HFFc6 (cell line): ENCODE measurements around the gene AHCY. TPM values are rescaled to one million over a fixed set of nuclear protein-coding genes. Genes with fewer than 3 reads are reported as not detected.

Experiments
- DNase-seq: peaks from one replicate; pipeline ENCODE4 v3.0.0-alpha.2; 2018
- H3K27ac Mint-ChIP-seq: 2 replicates; pipeline ENCODE4 v1.8.0; 2020; ENCODE audit warnings: mild to moderate bottlenecking, mixed read lengths
- H3K27me3 Mint-ChIP-seq: 2 replicates; pipeline ENCODE4 v1.8.0; 2021; ENCODE audit warnings: mild to moderate bottlenecking, moderate library complexity, mixed read lengths; ENCODE audit not compliant: insufficient read depth
- H3K36me3 Mint-ChIP-seq: 2 replicates; pipeline ENCODE4 v1.8.0; 2021; ENCODE audit warnings: low read depth, mixed read lengths
- H3K4me1 Mint-ChIP-seq: 2 replicates; pipeline ENCODE4 v1.8.0; 2020; ENCODE audit warnings: low read depth, mixed read lengths
- H3K4me3 Mint-ChIP-seq: 2 replicates; pipeline ENCODE4 v1.8.0; 2020; ENCODE audit warnings: mild to moderate bottlenecking, moderate library complexity, mixed read lengths
- H3K9me3 Mint-ChIP-seq: 2 replicates; pipeline ENCODE4 v1.8.0; 2020; ENCODE audit warnings: mild to moderate bottlenecking, mixed read lengths
- total RNA-seq, 6 experiments: library from RNA; stranded (reverse); fragmentation: NEBNext Ultra II Directional; extraction: Animal tissue kit (Norgen Biotek cat#: 25700); gene quantifications; 2 replicates in 1 of 6; 3 replicates in 5 of 6; pipeline ENCODE4 v1.2.3, GENCODE V29; 2021
- TF ChIP-seq, protein P1 (sequence below): fragments of 200-600 bp; sonication (generic); IDR thresholded peaks from 2 replicates; pipeline ENCODE4 v1.5.0; 2021; ENCODE audit warnings: antibody characterized with exemption, mild to moderate bottlenecking

The AHCY gene
- total RNA-seq, 6 experiments from 2014 or later, result 104 to 150 (median 109) TPM

DNA sequence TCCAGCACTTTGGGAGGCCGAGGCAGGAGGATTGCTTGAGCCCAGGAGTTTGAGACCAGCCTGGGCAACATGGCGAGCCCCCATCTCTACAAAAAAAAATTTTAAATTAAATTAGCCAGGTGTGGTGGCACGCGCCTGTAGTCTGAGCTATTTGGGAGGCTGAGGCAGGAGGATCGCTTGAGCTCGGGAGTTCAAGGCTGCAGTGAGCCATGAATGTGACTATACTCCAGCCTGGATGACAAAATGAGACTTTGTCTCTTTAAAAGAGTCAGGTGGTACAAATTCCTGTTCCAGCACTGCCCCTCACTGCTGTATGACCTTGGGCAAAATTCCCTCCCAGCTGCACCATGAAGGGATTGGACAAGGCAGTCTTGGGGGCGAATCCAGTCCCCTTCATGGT lies 28.5 kb downstream of the AHCY start:
- TF ChIP-seq, protein P1, sequence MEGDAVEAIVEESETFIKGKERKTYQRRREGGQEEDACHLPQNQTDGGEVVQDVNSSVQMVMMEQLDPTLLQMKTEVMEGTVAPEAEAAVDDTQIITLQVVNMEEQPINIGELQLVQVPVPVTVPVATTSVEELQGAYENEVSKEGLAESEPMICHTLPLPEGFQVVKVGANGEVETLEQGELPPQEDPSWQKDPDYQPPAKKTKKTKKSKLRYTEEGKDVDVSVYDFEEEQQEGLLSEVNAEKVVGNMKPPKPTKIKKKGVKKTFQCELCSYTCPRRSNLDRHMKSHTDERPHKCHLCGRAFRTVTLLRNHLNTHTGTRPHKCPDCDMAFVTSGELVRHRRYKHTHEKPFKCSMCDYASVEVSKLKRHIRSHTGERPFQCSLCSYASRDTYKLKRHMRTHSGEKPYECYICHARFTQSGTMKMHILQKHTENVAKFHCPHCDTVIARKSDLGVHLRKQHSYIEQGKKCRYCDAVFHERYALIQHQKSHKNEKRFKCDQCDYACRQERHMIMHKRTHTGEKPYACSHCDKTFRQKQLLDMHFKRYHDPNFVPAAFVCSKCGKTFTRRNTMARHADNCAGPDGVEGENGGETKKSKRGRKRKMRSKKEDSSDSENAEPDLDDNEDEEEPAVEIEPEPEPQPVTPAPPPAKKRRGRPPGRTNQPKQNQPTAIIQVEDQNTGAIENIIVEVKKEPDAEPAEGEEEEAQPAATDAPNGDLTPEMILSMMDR, result no peak
- peaks cover 24% of the 10 kb centered on the region for H3K4me1 Mint-ChIP-seq
- peaks cover 23% of the 10 kb centered on the region for H3K36me3 Mint-ChIP-seq
- DNase-seq, result no peak
- peaks cover 2% of the 10 kb centered on the region for H3K27me3 Mint-ChIP-seq
- no peak overlapping the region for H3K27ac Mint-ChIP-seq
- no peaks in the 10 kb centered on the region for H3K9me3 Mint-ChIP-seq
- H3K4me3 Mint-ChIP-seq, result no peak overlapping the region

DNA sequence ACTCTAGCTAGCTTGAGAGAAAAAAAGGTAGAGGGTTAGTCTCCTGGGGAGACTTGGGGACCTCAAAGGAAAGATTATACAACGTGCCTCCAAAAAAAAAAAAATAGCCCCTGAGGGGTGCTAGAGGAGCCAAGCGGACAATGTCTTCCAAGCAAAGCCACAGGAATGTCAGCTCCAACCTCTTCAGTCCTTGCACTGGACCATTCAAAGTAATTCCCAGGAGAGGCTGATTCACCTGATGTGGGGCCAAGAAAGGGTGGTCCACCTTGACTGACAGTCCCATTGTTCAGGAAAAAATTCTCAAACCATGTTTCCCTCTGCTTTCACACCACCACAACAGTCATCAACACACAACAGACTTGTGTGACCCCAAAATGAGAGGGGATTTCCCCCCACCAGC lies 31.2 kb downstream of the AHCY start:
- no peaks in the 10 kb centered on the region for H3K9me3 Mint-ChIP-seq
- TF ChIP-seq, protein P1, result no peak
- peak; percentile 65 for DNase-seq
- H3K4me1 Mint-ChIP-seq, result peaks cover 24% of the 10 kb centered on the region
- H3K36me3 Mint-ChIP-seq, result peaks cover 12% of the 10 kb centered on the region
- H3K4me3 Mint-ChIP-seq, result peak overlapping the region; percentile 23; the same call in 1 of the 2 replicates
- H3K27me3 Mint-ChIP-seq, result peaks cover 2% of the 10 kb centered on the region
- peak overlapping the region; percentile 8; the same call in 1 of the 2 replicates for H3K27ac Mint-ChIP-seq

DNA sequence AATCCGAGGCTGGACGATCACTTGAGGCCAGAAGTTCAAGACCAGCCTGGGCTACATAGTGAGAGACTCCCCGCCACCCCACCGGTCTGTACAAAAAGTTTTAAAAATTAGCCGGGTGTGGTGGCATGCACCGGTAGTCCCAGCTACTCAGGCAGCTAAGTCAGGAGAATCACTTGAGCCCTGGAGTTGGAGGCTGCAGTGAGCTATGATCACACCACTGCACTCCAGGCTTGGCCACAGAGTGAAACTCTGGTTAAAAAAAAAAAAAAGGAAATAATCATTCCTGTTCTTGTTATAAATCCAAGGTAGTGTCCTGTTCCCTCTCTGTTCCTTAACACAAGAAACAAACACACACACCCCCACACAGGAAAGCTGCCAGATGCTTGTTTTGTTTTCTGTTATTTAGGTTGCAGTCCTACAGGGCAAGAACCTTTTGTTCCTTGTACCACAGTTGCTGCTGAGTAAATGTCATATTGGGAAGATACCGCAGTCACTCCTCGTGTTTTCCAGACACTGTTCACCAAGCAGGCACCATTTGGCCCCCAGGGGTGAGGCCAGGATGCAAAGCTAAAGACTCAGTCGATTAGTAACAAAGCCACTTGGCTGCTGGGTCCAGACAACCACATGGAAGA lies 33.0 kb downstream of the AHCY start:
- TF ChIP-seq, protein P1, result no peak
- H3K27me3 Mint-ChIP-seq, result peaks cover 2% of the 10 kb centered on the region
- no peak overlapping the region for H3K4me3 Mint-ChIP-seq
- DNase-seq, result no peak
- H3K9me3 Mint-ChIP-seq, result no peaks in the 10 kb centered on the region
- peaks cover 24% of the 10 kb centered on the region for H3K4me1 Mint-ChIP-seq
- H3K27ac Mint-ChIP-seq, result no peak overlapping the region
- peaks cover 7% of the 10 kb centered on the region for H3K36me3 Mint-ChIP-seq

DNA sequence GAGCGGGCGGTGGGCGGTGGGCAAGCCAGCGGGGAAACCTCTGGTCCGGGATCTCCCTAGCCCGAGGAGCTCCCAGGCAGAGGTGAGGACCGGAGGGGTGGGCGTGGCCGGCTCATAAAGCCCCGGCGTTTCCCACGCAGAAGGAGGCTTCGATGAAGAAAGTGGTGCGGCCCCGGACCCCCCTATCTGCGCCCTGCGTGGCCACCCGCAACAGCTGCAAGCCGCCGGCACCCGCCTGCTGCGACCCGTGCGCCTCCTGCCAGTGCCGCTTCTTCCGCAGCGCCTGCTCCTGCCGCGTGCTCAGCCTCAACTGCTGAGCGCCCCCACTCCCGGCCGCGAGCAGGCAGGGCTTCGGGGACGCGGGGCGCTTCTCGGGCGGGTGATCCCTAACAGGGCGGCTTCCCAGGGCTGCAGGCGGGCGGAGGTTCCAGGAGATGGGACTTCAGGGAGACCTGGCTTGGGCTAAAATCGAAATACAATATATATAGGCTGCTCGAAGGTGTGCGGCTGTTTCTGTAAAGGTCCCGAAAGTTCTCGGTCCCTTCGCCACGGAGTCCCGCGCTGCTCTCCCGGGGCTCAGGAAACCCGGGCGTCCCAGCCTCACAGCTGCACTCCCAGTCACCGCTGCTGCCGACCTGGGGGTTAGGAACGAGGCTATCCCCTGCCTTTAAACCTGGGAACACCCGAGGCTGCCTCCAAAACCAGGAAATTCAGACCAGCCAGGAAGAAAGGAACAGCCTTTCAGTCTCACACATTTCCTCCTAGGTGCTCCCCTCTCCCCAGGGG lies 34.1 kb downstream of the AHCY start:
- Mint-ChIP-seq H3K27me3 (peaks cover 2% of the 10 kb centered on the region), H3K27ac (no peak overlapping the region), H3K36me3 (peaks cover 7% of the 10 kb centered on the region), H3K9me3 (no peaks in the 10 kb centered on the region), H3K4me1 (peaks cover 24% of the 10 kb centered on the region), H3K4me3 (peak overlapping the region; percentile 67)
- DNase-seq, result no peak
- TF ChIP-seq, protein P1, result no peak

DNA sequence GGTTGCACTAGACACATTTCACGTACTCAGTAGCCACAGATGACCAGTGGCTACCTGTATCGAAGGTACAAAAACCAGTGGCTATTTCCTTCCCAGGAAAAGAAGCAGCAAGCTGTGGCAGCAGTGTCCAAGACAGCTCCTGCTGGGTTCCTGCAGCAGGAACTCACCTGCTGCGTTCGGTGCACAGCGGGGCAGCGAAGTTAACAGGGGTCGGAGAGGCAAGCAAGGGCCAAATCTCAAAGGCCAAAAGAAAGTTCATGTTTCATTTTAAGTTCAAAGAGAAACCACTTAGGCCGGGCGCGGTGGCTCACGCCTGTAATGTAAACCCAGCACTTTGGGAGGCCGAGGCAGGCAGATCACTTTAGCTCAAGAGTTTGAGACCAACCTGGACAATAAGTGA lies 35.0 kb downstream of the AHCY start:
- peaks cover 2% of the 10 kb centered on the region; the same call in 1 of the 2 replicates for H3K27me3 Mint-ChIP-seq
- TF ChIP-seq, protein P1, result no peak
- no peak overlapping the region for H3K27ac Mint-ChIP-seq
- DNase-seq, result no peak
- H3K4me1 Mint-ChIP-seq, result peaks cover 20% of the 10 kb centered on the region
- no peak overlapping the region for H3K4me3 Mint-ChIP-seq
- H3K9me3 Mint-ChIP-seq, result no peaks in the 10 kb centered on the region
- peaks cover 1% of the 10 kb centered on the region for H3K36me3 Mint-ChIP-seq
